Aorta (tissue), 5 donors: ENCODE results near the gene DNAJC12. TPM values are rescaled to one million over a fixed set of nuclear protein-coding genes. Genes with fewer than 3 reads are reported as not detected.

Source experiments
- ATAC-seq: fragments of 200-7000 bp; cut with Tn5 transposase; one replicate; pipeline ENCODE4 v1.9.1; 2022; ENCODE audit warnings: moderate library complexity; ENCODE audit not compliant: low FRiP score
- DNase-seq, 2 donors: peaks; one replicate each; pipeline ENCODE4 v3.0.0-alpha.2; 2020
- H3K27ac ChIP-seq, 2 donors: one replicate each; pipeline ENCODE4 v1.5.1; 2013; ENCODE audit warnings: low read length in 2 of 2, mild to moderate bottlenecking in 2 of 2, moderate library complexity in 2 of 2, control low read depth in 1 of 2, inconsistent platforms in 1 of 2, low read depth in 1 of 2
- H3K27me3 ChIP-seq, 2 donors: one replicate each; pipeline ENCODE4 v1.6.1; 2013; ENCODE audit warnings: control low read depth in 1 of 2, low read length in 1 of 2, mild to moderate bottlenecking in 1 of 2, moderate library complexity in 1 of 2; ENCODE audit not compliant: insufficient read depth in 2 of 2, control insufficient read depth in 1 of 2
- H3K36me3 ChIP-seq, 2 donors: one replicate each; pipeline ENCODE4 v1.6.1; 2013; ENCODE audit warnings: control low read depth in 1 of 2, low read length in 1 of 2, mild to moderate bottlenecking in 1 of 2; ENCODE audit not compliant: insufficient read depth in 2 of 2, control insufficient read depth in 1 of 2
- H3K4me1 ChIP-seq, 2 donors: one replicate each; pipeline ENCODE4 v1.6.1; 2013; ENCODE audit warnings: low read length in 2 of 2, control low read depth in 1 of 2, mild to moderate bottlenecking in 1 of 2, moderate library complexity in 1 of 2; ENCODE audit not compliant: insufficient read depth in 2 of 2, control insufficient read depth in 1 of 2
- H3K4me3 ChIP-seq, 2 donors: one replicate each; pipeline ENCODE4 v1.5.1; 2013; ENCODE audit warnings: low read length in 2 of 2, control low read depth in 1 of 2, mild to moderate bottlenecking in 1 of 2
- H3K9me3 ChIP-seq: one replicate; pipeline ENCODE4 v1.6.1; 2013; ENCODE audit warnings: mild to moderate bottlenecking, low read length; ENCODE audit not compliant: control insufficient read depth
- WGBS, 2 donors: extraction: QIAGEN DNeasy Blood & Tissue Kit; methylation state at CpG; one replicate each; pipeline ENCODE4 v1.1.7; 2013; 5-methylcytosine and 5-hydroxymethylcytosine counted together
- intact Hi-C, 2 donors: fragments of 100-400 bp; cut with DNase I; formaldehyde crosslinking; loops; one replicate each; pipeline versions ENCODE4 v1.14.2 to v1.15.0; 2022
- polyA plus RNA-seq, 2 donors: library from polyadenylated mRNA; stranded (reverse); fragments of 200-250 nt; gene quantifications; one replicate each; pipeline ENCODE4 v1.2.3, GENCODE V29; 2013
- total RNA-seq, 2 donors: library from RNA; stranded (reverse); fragmentation: NEBNext Ultra II Directional; extraction: Animal tissue kit (Norgen Biotek cat#: 25700); gene quantifications; one replicate each; pipeline ENCODE4 v1.2.1, GENCODE V29; 2021
- donor health status: healthy with polysubstance abuse.
- donor health status: Bipolar disorder and iron deficiency.
- donor health status: DM: no; HTN: no; CAD: no.
- donor health status: DM: no; HTN: no; CAD: no.
- donor health status: DM: yes; HTN: yes; CAD: no.

Gene DNAJC12
- total and polyA plus RNA-seq, 4 donors = 1.7 to 4.4 (median 3.0) TPM

GRCh38 chr10:67869996-67870395 lies 32.0 kb upstream of the DNAJC12 start:
- H3K36me3 ChIP-seq = no peaks in the 10 kb centered on the region
- WGBS, 2 donors = 86 to 91% methylated on average over 6 of the region's 6 CpGs
- H3K4me1 ChIP-seq = no peaks in the 10 kb centered on the region
- no peak overlapping the region for H3K4me3 ChIP-seq
- DNase-seq (no peak), ATAC-seq (no peak)
- no peaks in the 10 kb centered on the region for H3K27me3 ChIP-seq
- intact Hi-C loops = no loop called here
- H3K27ac ChIP-seq = no peak overlapping the region
- H3K9me3 ChIP-seq = no peaks in the 10 kb centered on the region

- 97 to 100% methylated on average over 2 of the region's 2 CpGs for whole genome bisulfite sequencing, 2 donors
- Histone ChIP-seq H3K9me3 (no peaks in the 10 kb centered on the region), H3K27ac (no peak overlapping the region), H3K4me3 (no peak overlapping the region), H3K36me3 (no peaks in the 10 kb centered on the region), H3K27me3 (no peaks in the 10 kb centered on the region), H3K4me1 (no peaks in the 10 kb centered on the region)
- DNase-seq (no peak), ATAC-seq (no peak)
- intact Hi-C loops = no loop called here
These were observed 30.1 kb upstream of the DNAJC12 start for GRCh38 chr10:67868132-67868531.

DNA sequence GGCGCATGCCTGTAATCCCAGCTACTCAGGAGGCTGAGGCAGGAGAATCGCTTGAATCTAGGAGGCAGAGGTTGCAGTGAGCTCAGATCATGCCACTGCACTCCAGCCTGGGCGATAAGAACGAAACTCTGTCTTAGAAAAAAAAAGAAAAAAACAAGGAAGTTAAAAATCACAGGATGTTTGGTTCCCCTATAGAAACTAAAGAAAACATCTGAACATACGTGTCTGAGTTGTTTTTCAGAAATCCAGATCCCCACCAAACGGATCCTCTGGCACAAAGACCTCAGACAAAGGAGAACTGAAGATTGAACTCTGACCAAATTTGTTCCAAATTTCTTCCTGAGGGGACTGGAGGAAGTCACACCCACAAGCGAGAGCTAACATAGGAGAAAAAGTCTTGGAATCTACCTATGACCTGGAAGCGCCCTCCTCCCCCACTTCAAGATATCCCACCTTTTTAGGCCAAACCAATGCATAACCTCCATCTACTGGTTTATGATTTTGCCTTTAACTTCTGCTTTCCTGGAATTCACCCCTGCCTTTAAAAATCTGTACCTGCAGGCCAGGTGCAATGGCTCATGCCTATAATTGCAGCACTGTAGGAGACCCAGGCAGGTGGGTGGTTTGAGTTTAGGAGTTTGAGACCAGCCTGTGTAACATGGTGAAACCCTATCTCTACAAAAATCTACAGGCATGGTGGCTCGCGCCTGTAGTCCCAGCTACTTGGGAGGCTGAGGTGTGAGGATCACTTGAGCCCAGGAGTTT lies 26.8 kb upstream of the DNAJC12 start:
- Histone ChIP-seq H3K36me3 (no peaks in the 10 kb centered on the region), H3K27ac (no peak overlapping the region), H3K4me1 (no peaks in the 10 kb centered on the region), H3K27me3 (no peaks in the 10 kb centered on the region), H3K9me3 (no peaks in the 10 kb centered on the region), H3K4me3 (no peak overlapping the region)
- no peak for DNase-seq
- ATAC-seq = no peak
- intact Hi-C loops = no loop called here
- 87 to 88% methylated on average over 10 of the region's 10 CpGs for WGBS, 2 donors

- intact Hi-C loops = no loop called here
These were observed 25.1 kb upstream of the DNAJC12 start for GRCh38 chr10:67863094-67863493.

DNA sequence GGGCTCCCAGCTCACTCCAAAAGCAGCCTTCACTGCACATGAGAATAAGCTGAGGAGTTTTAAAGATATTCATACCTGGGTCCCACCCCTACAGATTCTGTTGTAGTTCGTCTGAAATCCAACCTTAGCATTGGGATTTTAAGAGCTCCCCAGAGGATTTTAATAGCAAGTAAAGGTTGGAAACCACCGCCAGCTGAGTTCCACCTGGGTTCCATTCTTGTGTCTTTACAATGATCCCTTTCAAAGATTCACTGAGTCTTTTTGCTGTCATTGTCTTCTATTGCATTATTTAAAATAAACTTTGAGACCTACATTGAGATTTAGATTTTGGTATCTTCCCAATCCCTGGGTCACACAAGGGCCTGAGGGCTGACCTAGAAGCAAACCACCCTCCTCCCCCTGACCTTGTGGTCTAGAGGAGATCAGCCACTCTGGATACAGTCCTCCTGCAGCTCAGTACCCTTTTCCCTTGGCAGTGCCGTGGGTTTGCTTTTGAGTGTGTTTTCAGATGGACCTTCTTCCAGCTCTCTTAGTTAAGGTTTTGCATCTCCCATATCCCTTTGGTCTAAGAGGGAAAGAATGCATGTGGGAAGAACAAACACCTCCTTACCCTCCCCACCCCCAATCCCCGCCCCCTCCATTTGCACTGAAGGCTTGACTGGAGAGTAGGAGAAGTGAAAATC lies 23.9 kb upstream of the DNAJC12 start:
- Histone ChIP-seq H3K4me1 (no peaks in the 10 kb centered on the region), H3K4me3 (no peak overlapping the region), H3K9me3 (no peaks in the 10 kb centered on the region), H3K36me3 (no peaks in the 10 kb centered on the region), H3K27me3 (no peaks in the 10 kb centered on the region), H3K27ac (no peak overlapping the region)
- intact Hi-C loops = no loop called here
- 49 to 60% methylated on average over 4 of the region's 4 CpGs for WGBS, 2 donors
- no peak for DNase-seq
- ATAC-seq = no peak

More at GRCh38 chr10:67863094-67863493, 25.1 kb upstream of the DNAJC12 start:
- no peak overlapping the region for H3K4me3 ChIP-seq
- DNase-seq (no peak), ATAC-seq (no peak)
- no peaks in the 10 kb centered on the region for H3K27me3 ChIP-seq
- no peaks in the 10 kb centered on the region for H3K9me3 ChIP-seq
- no peaks in the 10 kb centered on the region for H3K4me1 ChIP-seq
- H3K27ac ChIP-seq = no peak overlapping the region
- WGBS, 2 donors = 60 to 66% methylated on average over 2 of the region's 2 CpGs
- H3K36me3 ChIP-seq = no peaks in the 10 kb centered on the region

DNA sequence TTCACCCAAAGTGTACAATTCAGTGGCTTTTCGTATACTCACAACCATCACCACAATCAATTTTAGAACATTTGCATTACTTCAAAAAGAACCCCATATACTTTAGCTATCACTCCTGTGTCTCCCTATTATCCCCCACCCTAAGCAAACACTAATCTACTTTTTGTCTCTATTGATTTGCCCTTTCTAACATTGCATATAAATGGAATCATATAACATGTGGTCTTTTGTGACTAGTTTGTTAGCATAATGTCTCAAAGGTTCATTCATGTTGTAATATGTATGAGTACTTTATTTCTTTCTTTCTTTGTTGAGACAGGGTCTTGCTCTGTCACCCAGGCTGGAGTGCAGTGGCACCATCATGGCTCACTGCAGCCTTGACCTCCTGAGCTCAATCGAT lies 21.0 kb upstream of the DNAJC12 start:
- intact Hi-C loops = loop anchor here (5.0 to 10.0 kb wide), 2 partner anchors 216 to 298 kb away; partner anchors contain the start of gene HERC4 (in 1 of the 2)
- Histone ChIP-seq H3K4me3 (no peak overlapping the region), H3K27ac (no peak overlapping the region), H3K36me3 (no peaks in the 10 kb centered on the region), H3K4me1 (no peaks in the 10 kb centered on the region), H3K27me3 (no peaks in the 10 kb centered on the region), H3K9me3 (no peaks in the 10 kb centered on the region)
- 90 to 93% methylated on average over 2 of the region's 2 CpGs for WGBS, 2 donors
- DNase-seq (no peak), ATAC-seq (no peak)

DNA sequence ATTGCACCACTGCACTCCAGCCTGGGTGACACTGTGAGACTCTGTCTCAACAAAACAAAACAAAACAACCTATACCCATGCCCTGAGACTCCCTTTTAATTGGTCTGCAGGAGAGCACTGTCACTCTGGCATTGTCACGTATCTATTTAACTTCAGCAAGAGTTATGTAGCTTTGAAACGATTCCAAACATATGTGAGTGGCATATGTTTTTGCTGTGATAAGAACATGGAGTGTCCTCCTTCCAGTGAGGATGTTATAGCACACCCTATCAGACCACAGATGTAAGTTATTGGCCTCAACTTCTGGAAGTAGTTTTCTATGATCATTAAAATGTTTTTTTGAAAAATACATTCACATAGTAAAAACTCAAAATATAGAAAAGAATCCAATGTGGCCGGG lies 15.5 kb upstream of the DNAJC12 start:
- DNase-seq = no peak
- intact Hi-C loops = loop anchor here in 1 of 2 donors (10.0 kb wide), 1 partner anchor 221 kb away; the partner anchor contains the start of gene HERC4
- no peak for ATAC-seq
- no peak overlapping the region for H3K27ac ChIP-seq
- no peaks in the 10 kb centered on the region for H3K4me1 ChIP-seq
- no peaks in the 10 kb centered on the region for H3K36me3 ChIP-seq
- no peaks in the 10 kb centered on the region for H3K9me3 ChIP-seq
- H3K27me3 ChIP-seq = no peaks in the 10 kb centered on the region
- 78 to 81% methylated on average over 3 of the region's 3 CpGs for WGBS, 2 donors
- H3K4me3 ChIP-seq = no peak overlapping the region

DNA sequence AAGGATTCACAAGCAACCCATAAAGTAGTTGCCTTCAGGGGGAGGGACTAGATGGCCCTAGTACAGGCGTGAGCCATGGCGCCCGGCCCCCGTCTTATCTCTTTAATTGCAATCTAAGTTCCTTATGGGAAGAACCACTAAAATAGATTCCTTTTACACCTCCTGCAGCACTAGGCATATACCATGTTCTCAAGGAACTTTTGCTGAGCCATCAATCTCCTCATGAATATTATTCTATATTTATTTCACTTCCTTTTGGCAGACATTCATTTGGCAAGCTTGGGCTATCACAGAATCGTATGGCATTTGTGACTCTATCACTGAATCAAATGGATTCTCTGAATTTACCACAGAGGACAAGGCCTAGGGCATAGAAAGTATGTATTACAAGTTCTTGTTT lies 14.8 kb upstream of the DNAJC12 start:
- Histone ChIP-seq H3K9me3 (no peaks in the 10 kb centered on the region), H3K4me1 (no peaks in the 10 kb centered on the region), H3K27ac (no peak overlapping the region), H3K36me3 (no peaks in the 10 kb centered on the region), H3K27me3 (no peaks in the 10 kb centered on the region), H3K4me3 (no peak overlapping the region)
- 24 to 41% methylated on average over 5 of the region's 5 CpGs for WGBS, 2 donors
- intact Hi-C loops = loop anchor here in 1 of 2 donors (10.0 kb wide), 1 partner anchor 222 kb away; the partner anchor contains the start of gene HERC4
- DNase-seq = no peak
- ATAC-seq = no peak
